SU-DHL-6 (cell line): Measurements from ENCODE around the gene TIGIT.

ENCODE experiments used
- H2AFZ ChIP-seq: fragments of 200-600 bp; sonication (generic); 2 replicates; pipeline ENCODE4 v1.6.1; 2014; ENCODE audit warnings: low read depth, mild to moderate bottlenecking, moderate library complexity, mixed read lengths, antibody characterized with exemption, low read length; ENCODE audit not compliant: severe bottlenecking
- H3F3A ChIP-seq: fragments of 200-600 bp; shearing (Covaris generic); 2 replicates; pipeline ENCODE4 v1.6.0; 2016; ENCODE audit warnings: antibody characterized with exemption, mild to moderate bottlenecking; ENCODE audit not compliant: insufficient read depth
- H3K27ac ChIP-seq: fragments of 200-600 bp; sonication (generic); 2 replicates; pipeline ENCODE4 v1.5.1; 2016; ENCODE audit warnings: low read depth, mild to moderate bottlenecking, low read length, moderate library complexity, mixed read lengths
- H3K27me3 ChIP-seq: fragments of 200-600 bp; sonication (generic), shearing (Covaris generic); 2 replicates; pipeline ENCODE4 v1.6.0; 2014; ENCODE audit warnings: mild to moderate bottlenecking, low read length
- H3K36me3 ChIP-seq: fragments of 200-600 bp; sonication (generic); 2 replicates; pipeline ENCODE4 v1.6.1; 2014; ENCODE audit warnings: mild to moderate bottlenecking, low read length, mixed read lengths
- H3K4me2 ChIP-seq: fragments of 300-600, 200-600 bp; shearing (Covaris generic), sonication (generic); 2 replicates; pipeline ENCODE4 v1.6.0; 2014; ENCODE audit warnings: low read length, low read depth, mild to moderate bottlenecking; ENCODE audit not compliant: poor library complexity, severe bottlenecking
- H3K4me3 ChIP-seq: fragments of 200-600 bp; sonication (generic); 2 replicates; pipeline ENCODE4 v1.5.1; 2014; ENCODE audit warnings: antibody characterized with exemption, low read length, mild to moderate bottlenecking, mixed read lengths; ENCODE audit not compliant: insufficient read depth, poor library complexity, severe bottlenecking
- H3K79me2 ChIP-seq: fragments of 200-600 bp; sonication (generic); 2 replicates; pipeline ENCODE4 v1.6.1; 2014; ENCODE audit warnings: mild to moderate bottlenecking, low read length, moderate library complexity; ENCODE audit not compliant: insufficient read depth
- H3K9ac ChIP-seq: fragments of 200-600 bp; sonication (generic); 2 replicates; pipeline ENCODE4 v1.7.0; 2014; ENCODE audit warnings: mild to moderate bottlenecking, low read length
- H3K9me2 ChIP-seq: fragments of 200-600 bp; sonication (generic); replicated peaks from 2 replicates; pipeline ENCODE4 v1.6.1; 2014; ENCODE audit warnings: low read length; ENCODE audit not compliant: insufficient read depth
- H3K9me3 ChIP-seq: fragments of 200-600 bp; sonication (generic); 2 replicates; pipeline ENCODE4 v1.6.1; 2014; ENCODE audit warnings: low read length, mixed read lengths; ENCODE audit not compliant: insufficient read depth
- H4K20me1 ChIP-seq: fragments of 200-600 bp; sonication (generic); 2 replicates; pipeline ENCODE4 v1.6.1; 2014; ENCODE audit warnings: low read depth, mild to moderate bottlenecking, antibody characterized with exemption, low read length, moderate library complexity, mixed read lengths
- CTCF ChIP-seq: fragments of 200-600 bp; sonication (generic); IDR thresholded peaks from one replicate; pipeline ENCODE4 v1.5.1; 2017; ENCODE audit warnings: antibody characterized with exemption, mild to moderate bottlenecking, low read length, moderate library complexity; ENCODE audit not compliant: insufficient read depth, poor library complexity, severe bottlenecking
- EZH2phosphoT487 ChIP-seq: fragments of 200-600 bp; sonication (generic), shearing (Covaris generic); conservative IDR thresholded peaks from 2 replicates; pipeline ENCODE4 v1.6.1; 2018; ENCODE audit warnings: mild to moderate bottlenecking, antibody characterized with exemption, low read length, moderate library complexity, mixed read lengths

TIGIT gene

DNA sequence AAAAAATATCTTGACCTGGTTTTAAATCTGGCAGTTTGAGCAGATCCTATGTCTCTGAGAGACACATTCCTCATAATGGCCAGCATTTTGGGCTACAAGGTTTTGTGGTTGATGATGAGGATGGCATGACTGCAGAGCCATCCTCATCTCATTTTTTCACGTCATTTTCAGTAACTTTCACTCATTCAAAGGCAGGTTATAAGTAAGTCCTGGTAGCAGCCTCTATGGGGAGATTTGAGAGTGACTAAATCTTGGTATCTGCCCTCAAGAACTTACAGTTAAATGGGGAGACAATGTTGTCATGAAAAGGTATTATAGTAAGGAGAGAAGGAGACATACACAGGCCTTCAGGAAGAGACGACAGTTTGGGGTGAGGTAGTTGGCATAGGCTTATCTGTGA is 14.5 kb downstream of the TIGIT start:
- peak overlapping the region; percentile 37 for H2AFZ ChIP-seq
- H3K27me3 ChIP-seq, result no peaks in the 10 kb centered on the region
- H3K9me3 ChIP-seq, result no peaks in the 10 kb centered on the region
- H3K36me3 ChIP-seq, result no peaks in the 10 kb centered on the region
- peak overlapping the region; percentile 38 for H3K4me2 ChIP-seq
- H3F3A ChIP-seq, result no peaks in the 10 kb centered on the region
- no peaks in the 10 kb centered on the region for H3K9me2 ChIP-seq
- H4K20me1 ChIP-seq, result no peaks in the 10 kb centered on the region
- H3K27ac ChIP-seq, result peak overlapping the region; percentile 33
- H3K79me2 ChIP-seq, result no peaks in the 10 kb centered on the region
- H3K9ac ChIP-seq, result peak overlapping the region; percentile 26
- TF ChIP-seq CTCF (no peak), EZH2phosphoT487 (no peak)
- H3K4me3 ChIP-seq, result no peak overlapping the region

DNA sequence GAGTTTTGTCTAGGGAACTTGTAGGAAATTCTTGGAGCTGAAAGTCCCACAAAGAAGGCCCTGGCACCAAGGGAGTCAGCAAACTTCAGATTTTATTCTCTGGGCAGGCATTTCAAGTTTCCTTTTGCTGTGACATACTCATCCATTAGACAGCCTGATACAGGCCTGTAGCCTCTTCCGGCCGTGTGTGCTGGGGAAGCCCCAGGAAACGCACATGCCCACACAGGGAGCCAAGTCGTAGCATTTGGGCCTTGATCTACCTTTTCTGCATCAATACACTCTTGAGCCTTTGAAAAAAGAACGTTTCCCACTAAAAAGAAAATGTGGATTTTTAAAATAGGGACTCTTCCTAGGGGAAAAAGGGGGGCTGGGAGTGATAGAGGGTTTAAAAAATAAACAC is 15.0 kb downstream of the TIGIT start:
- no peak overlapping the region for H3K4me3 ChIP-seq
- peak overlapping the region; percentile 26; the same call in 1 of the 2 replicates for H3K9ac ChIP-seq
- no peaks in the 10 kb centered on the region for H3K36me3 ChIP-seq
- peak overlapping the region; percentile 33 for H3K27ac ChIP-seq
- H4K20me1 ChIP-seq, result no peaks in the 10 kb centered on the region
- no peaks in the 10 kb centered on the region for H3K79me2 ChIP-seq
- TF ChIP-seq CTCF, result no peak
- TF ChIP-seq EZH2phosphoT487, result no peak
- no peaks in the 10 kb centered on the region for H3K27me3 ChIP-seq
- no peaks in the 10 kb centered on the region for H3F3A ChIP-seq
- no peaks in the 10 kb centered on the region for H3K9me3 ChIP-seq
- H2AFZ ChIP-seq, result peak overlapping the region; percentile 37
- no peaks in the 10 kb centered on the region for H3K9me2 ChIP-seq
- H3K4me2 ChIP-seq, result peak overlapping the region; percentile 38

GRCh38 chr3:114310695-114311094 is 16.9 kb downstream of the TIGIT start:
- H3K4me2 ChIP-seq, result no peak overlapping the region
- no peaks in the 10 kb centered on the region for H3K27me3 ChIP-seq

More at GRCh38 chr3:114310695-114311094, 16.9 kb downstream of the TIGIT start:
- TF ChIP-seq CTCF (no peak), EZH2phosphoT487 (no peak)
- Histone ChIP-seq H3K9me3 (no peaks in the 10 kb centered on the region), H3K79me2 (no peaks in the 10 kb centered on the region), H3K9me2 (no peaks in the 10 kb centered on the region), H3F3A (no peaks in the 10 kb centered on the region), H3K9ac (no peak overlapping the region), H3K36me3 (no peaks in the 10 kb centered on the region), H3K4me3 (no peak overlapping the region), H4K20me1 (no peaks in the 10 kb centered on the region), H2AFZ (no peak overlapping the region), H3K27ac (no peak overlapping the region)
